Endothelial cell of umbilical vein (primary cell): ENCODE measurements around the gene RALGPS1. TPM values are rescaled to one million over a fixed set of nuclear protein-coding genes. Genes with fewer than 3 reads are reported as not detected.
A peak's percentile ranks its signal among the peaks of the same experiment; 100 is the strongest.

ENCODE experiments used
- BruUV-seq: library from RNA; stranded (reverse); fragments of 400-500 nt; replicated peaks from 2 replicates; lab custom pipeline; 2021; lab: Mats Ljungman, UMichigan
- CTCF ChIA-PET: fragments of 300-600, 350-600 bp; sonication (Branson Sonifier 250); formaldehyde crosslinking; loops from one replicate; lab custom pipeline; 2021; ENCODE audit warnings: antibody characterized with exemption, inconsistent platforms; lab: Charles Lee
- POLR2A ChIA-PET: fragments of 300-600, 350-600 bp; sonication (Branson Sonifier 250); formaldehyde crosslinking; loops from one replicate; lab custom pipeline; 2021; ENCODE audit warnings: antibody characterized with exemption, inconsistent platforms; lab: Charles Lee
- DNase-seq: peaks from one replicate; pipeline ENCODE4 v3.0.0-alpha.2; 2011; ENCODE audit warnings: low read depth, low spot score
- FAIRE-seq: peaks from 2 replicates; lab custom pipeline; 2011; peaks lifted over from hg19 to GRCh38; lab: Jason Lieb, UNC
- H2AFZ ChIP-seq: 2 replicates; pipeline ENCODE4 v1.6.0; 2012; ENCODE audit warnings: low read depth, low read length, control low read depth, inconsistent platforms
- H3K27ac ChIP-seq: 2 replicates; pipeline ENCODE4 v1.5.1; 2011; ENCODE audit warnings: low read depth, mild to moderate bottlenecking, control low read depth, low read length, moderate library complexity; ENCODE audit not compliant: insufficient read depth
- H3K27me3 ChIP-seq, 2 experiments: 2 replicates each; pipeline versions ENCODE4 v1.6.0 to v1.6.1; 2011; ENCODE audit warnings: low read length in 2 of 2, mixed read lengths in 1 of 2; ENCODE audit not compliant: control insufficient read depth in 2 of 2, insufficient read depth in 2 of 2
- H3K36me3 ChIP-seq, 2 experiments: 2 replicates in 1 of 2; 3 replicates in 1 of 2; pipeline ENCODE4 v1.5.1; 2011; ENCODE audit warnings: low read length in 2 of 2, mild to moderate bottlenecking in 1 of 2, moderate library complexity in 1 of 2; ENCODE audit not compliant: control insufficient read depth in 2 of 2, insufficient read depth in 2 of 2; ENCODE audit errors: extremely low read depth in 1 of 2
- H3K4me1 ChIP-seq: 3 replicates; pipeline ENCODE4 v1.5.1; 2011; ENCODE audit warnings: mild to moderate bottlenecking, low read length; ENCODE audit not compliant: control insufficient read depth, insufficient read depth; ENCODE audit errors: extremely low read depth
- H3K4me2 ChIP-seq: 2 replicates; pipeline ENCODE4 v1.6.1; 2011; ENCODE audit warnings: low read length, control low read depth, mixed read lengths; ENCODE audit not compliant: insufficient read depth
- H3K4me3 ChIP-seq, 3 experiments: fragments of 200-600 bp in 1 of 3; sonication (generic), shearing (Covaris generic) in 1 of 3; replicated peaks in 1 of 3; 2 replicates each; pipeline ENCODE4 v1.5.1; 2011 to 2016; ENCODE audit warnings: control low read depth in 3 of 3, low read length in 3 of 3, mild to moderate bottlenecking in 2 of 3, inconsistent platforms in 1 of 3, low read depth in 1 of 3, moderate library complexity in 1 of 3; ENCODE audit not compliant: insufficient read depth in 1 of 3
- H3K79me2 ChIP-seq: 2 replicates; pipeline ENCODE4 v1.6.0; 2012; ENCODE audit warnings: low read length, inconsistent platforms; ENCODE audit not compliant: control insufficient read depth, insufficient read depth
- H3K9ac ChIP-seq: replicated peaks from 2 replicates; pipeline ENCODE3; 2011; ENCODE audit warnings: low read length, control low read depth; ENCODE audit not compliant: insufficient read depth; ENCODE audit errors: extremely low read depth
- H3K9me1 ChIP-seq: replicated peaks from 3 replicates; pipeline ENCODE4 v1.6.0; 2011; ENCODE audit warnings: mild to moderate bottlenecking, low read length; ENCODE audit not compliant: control insufficient read depth, insufficient read depth; ENCODE audit errors: extremely low read depth
- H3K9me3 ChIP-seq: replicated peaks from 2 replicates; pipeline ENCODE4 v1.5.1; 2012; ENCODE audit warnings: low read length, inconsistent platforms; ENCODE audit not compliant: control insufficient read depth, insufficient read depth
- H4K20me1 ChIP-seq: replicated peaks from 2 replicates; pipeline ENCODE3; 2011; ENCODE audit warnings: mild to moderate bottlenecking, low read length; ENCODE audit not compliant: control insufficient read depth, insufficient read depth; ENCODE audit errors: extremely low read depth
- EZH2 ChIP-seq: IDR thresholded peaks from 2 replicates; pipeline ENCODE4 v1.6.1; 2012; ENCODE audit warnings: borderline replicate concordance, low read depth, mild to moderate bottlenecking, moderate library complexity, low read length, inconsistent platforms; ENCODE audit not compliant: severe bottlenecking
- FOS ChIP-seq: IDR thresholded peaks from 2 replicates; pipeline ENCODE4 v1.6.1; 2011; ENCODE audit warnings: mild to moderate bottlenecking, low read length, moderate library complexity, borderline replicate concordance; ENCODE audit not compliant: insufficient read depth
- GATA2 ChIP-seq: IDR thresholded peaks from 2 replicates; pipeline ENCODE4 v1.7.0; 2011; ENCODE audit warnings: low read depth, mild to moderate bottlenecking, moderate library complexity, mixed read lengths, low read length; ENCODE audit not compliant: insufficient read length, insufficient read depth
- JUN ChIP-seq: IDR thresholded peaks from 2 replicates; pipeline ENCODE4 v1.6.1; 2011; ENCODE audit warnings: borderline replicate concordance, low read depth; ENCODE audit not compliant: insufficient read length, insufficient read depth
- MYC ChIP-seq: IDR thresholded peaks from one replicate; pipeline ENCODE4 v1.6.1; 2011; ENCODE audit warnings: mild to moderate bottlenecking, low read depth, low read length
- POLR2A ChIP-seq: IDR thresholded peaks from 2 replicates; pipeline ENCODE4 v1.6.1; 2012; ENCODE audit warnings: low read depth, mild to moderate bottlenecking, control low read depth, low read length
- POLR2AphosphoS5 ChIP-seq: IDR thresholded peaks from 2 replicates; pipeline ENCODE4 v1.6.1; 2012; ENCODE audit warnings: low read depth, mild to moderate bottlenecking, control low read depth, low read length, moderate library complexity; ENCODE audit not compliant: insufficient read depth
- dilution Hi-C: fragments of 300-500 bp; cut with MboI; formaldehyde crosslinking; loops from one replicate; pipeline ENCODE4 v1.15.0; 2019; ENCODE audit warnings: low sequenced_read_pairs; ENCODE audit not compliant: extremely low pct_ligation_motif_present
- intact Hi-C: fragments of 100-400 bp; cut with micrococcal nuclease; formaldehyde crosslinking; loops from one replicate; pipeline ENCODE4 v1.10.0; 2022
- polyA plus RNA-seq, 4 experiments: library from polyadenylated mRNA; depleted of rRNA in 3 of 4; stranded (reverse) in 3 of 4; unstranded in 1 of 4; fragments of >200 nt; gene quantifications; 2 replicates each; pipeline versions ENCODE4 v1.2.1 to v1.2.3, GENCODE V29; 2011 to 2012; ENCODE audit warnings: missing spikeins in 1 of 4
- total RNA-seq: library from RNA; stranded (reverse); gene quantifications from 2 replicates; pipeline ENCODE4 v1.2.3, GENCODE V29; 2021
- TF ChIP-seq, protein P1 (sequence below): IDR thresholded peaks from 2 replicates; pipeline ENCODE4 v1.6.1; 2011; ENCODE audit not compliant: insufficient read depth, insufficient read length
- TF ChIP-seq, protein P2 (sequence below), 2 donors: IDR thresholded peaks; 1 replicate in 1 of 2; 2 replicates in 1 of 2; pipeline ENCODE4 v1.5.1; 2011; ENCODE audit warnings: low read length in 2 of 2, mild to moderate bottlenecking in 2 of 2, moderate library complexity in 2 of 2, control low read depth in 1 of 2, inconsistent platforms in 1 of 2, low read depth in 1 of 2; ENCODE audit not compliant: insufficient read depth in 1 of 2; ENCODE audit errors: extremely low read depth in 1 of 2

RALGPS1 gene
- total and polyA plus RNA-seq, 2 donors (not counting 3 experiments of a cell fraction or from before 2014, with no cell fraction given), result 3.8 to 5.5 TPM

- dilution Hi-C loops, result no loop called here
- ChIA-PET POLR2A (no interaction called here), CTCF (interaction anchor here (0.6 to 1.7 kb wide), 4 partner anchors 24 to 1301 kb away, joined by 3 to 11 read pairs (median 4); no protein-coding TSS in a partner anchor)
- Histone ChIP-seq H3K4me3 (no peak overlapping the region), H3K79me2 (no peaks in the 10 kb centered on the region), H3K27ac (peak overlapping the region; percentile 80), H3K36me3 (no peaks in the 10 kb centered on the region), H3K9me1 (no peaks in the 10 kb centered on the region), H3K9me3 (no peaks in the 10 kb centered on the region), H3K9ac (no peak overlapping the region), H4K20me1 (no peaks in the 10 kb centered on the region), H3K4me1 (peaks cover 40% of the 10 kb centered on the region), H3K27me3 (no peaks in the 10 kb centered on the region), H3K4me2 (no peak overlapping the region), H2AFZ (no peak overlapping the region)
- FAIRE-seq (no peak), DNase-seq (no peak)
- TF ChIP-seq MYC, result no peak
- TF ChIP-seq GATA2, result no peak
- TF ChIP-seq, protein P1, sequence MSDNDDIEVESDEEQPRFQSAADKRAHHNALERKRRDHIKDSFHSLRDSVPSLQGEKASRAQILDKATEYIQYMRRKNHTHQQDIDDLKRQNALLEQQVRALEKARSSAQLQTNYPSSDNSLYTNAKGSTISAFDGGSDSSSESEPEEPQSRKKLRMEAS, result no peak
- no peak for TF ChIP-seq JUN
- no peak for TF ChIP-seq POLR2A
- no peak for TF ChIP-seq FOS
- TF ChIP-seq POLR2AphosphoS5, result no peak
- no peak for TF ChIP-seq EZH2
- TF ChIP-seq, protein P2, sequence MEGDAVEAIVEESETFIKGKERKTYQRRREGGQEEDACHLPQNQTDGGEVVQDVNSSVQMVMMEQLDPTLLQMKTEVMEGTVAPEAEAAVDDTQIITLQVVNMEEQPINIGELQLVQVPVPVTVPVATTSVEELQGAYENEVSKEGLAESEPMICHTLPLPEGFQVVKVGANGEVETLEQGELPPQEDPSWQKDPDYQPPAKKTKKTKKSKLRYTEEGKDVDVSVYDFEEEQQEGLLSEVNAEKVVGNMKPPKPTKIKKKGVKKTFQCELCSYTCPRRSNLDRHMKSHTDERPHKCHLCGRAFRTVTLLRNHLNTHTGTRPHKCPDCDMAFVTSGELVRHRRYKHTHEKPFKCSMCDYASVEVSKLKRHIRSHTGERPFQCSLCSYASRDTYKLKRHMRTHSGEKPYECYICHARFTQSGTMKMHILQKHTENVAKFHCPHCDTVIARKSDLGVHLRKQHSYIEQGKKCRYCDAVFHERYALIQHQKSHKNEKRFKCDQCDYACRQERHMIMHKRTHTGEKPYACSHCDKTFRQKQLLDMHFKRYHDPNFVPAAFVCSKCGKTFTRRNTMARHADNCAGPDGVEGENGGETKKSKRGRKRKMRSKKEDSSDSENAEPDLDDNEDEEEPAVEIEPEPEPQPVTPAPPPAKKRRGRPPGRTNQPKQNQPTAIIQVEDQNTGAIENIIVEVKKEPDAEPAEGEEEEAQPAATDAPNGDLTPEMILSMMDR (IDR thresholded peaks at IDR 0.05; ENCODE audit: extremely low read depth in 1 of 2, insufficient read depth in 1 of 2, low read depth in 1 of 2, low read length in 2 of 2), result no peak
- no TSS peak for BruUV-seq
- intact Hi-C loops, result no loop called here
Measured at GRCh38 chr9:127050152-127050551, 135.6 kb downstream of the RALGPS1 start.
